ENCODE results near the gene HOXB5.

- TF ChIP-seq POLR2A (IDR thresholded peaks at IDR 0.05) = no peak
- no peak for TF ChIP-seq CTCF (IDR thresholded peaks at IDR 0.05)
Observed at GRCh38 chr17:48589831-48590606, 3.6 kb downstream of the HOXB5 start, which contains the start of gene HOXB3.

Data from ovary (tissue), 3 donors.